NCI-H526 treated with DMSO at 0.1 percent for 48 hours (cell line): ENCODE measurements around the gene DMAC2L.
"Not testable (repeated sequence)": the region's sequence is repeated elsewhere in the genome, so short reads cannot be mapped to it uniquely, and the experiment has no call there.

Experiments
- DNase-seq: peaks from one replicate; lab custom pipeline; 2025; lab: John Stamatoyannopoulos, UW

Gene DMAC2L

GRCh38 chr14:50355692-50356091 is 43.6 kb downstream of the DMAC2L start:
- no peak for DNase-seq

- DNase-seq = not testable (repeated sequence)
Measured at GRCh38 chr14:50356283-50356682, 44.2 kb downstream of the DMAC2L start.

- no peak for DNase-seq
Measured at GRCh38 chr14:50357124-50357523, 45.0 kb downstream of the DMAC2L start.

- no peak for DNase-seq
Measured at GRCh38 chr14:50357753-50358395, 45.8 kb downstream of the DMAC2L start.

GRCh38 chr14:50359631-50360030 is 47.5 kb downstream of the DMAC2L start:
- no peak for DNase-seq

GRCh38 chr14:50360093-50360492 is 48.0 kb downstream of the DMAC2L start:
- no peak for DNase-seq

- DNase-seq = no peak
Measured at GRCh38 chr14:50360851-50361250, 48.7 kb downstream of the DMAC2L start.

- not testable (repeated sequence) for DNase-seq
Measured at GRCh38 chr14:50361473-50362403, 49.6 kb downstream of the DMAC2L start.

- no peak for DNase-seq
Measured at GRCh38 chr14:50362764-50363713, 50.9 kb downstream of the DMAC2L start.

GRCh38 chr14:50363714-50364111 is 51.6 kb downstream of the DMAC2L start:
- DNase-seq = no peak

GRCh38 chr14:50364792-50365191 is 52.7 kb downstream of the DMAC2L start:
- no peak for DNase-seq

- DNase-seq = not testable (repeated sequence)
Measured at GRCh38 chr14:50365572-50365971, 53.4 kb downstream of the DMAC2L start.

GRCh38 chr14:50366115-50366514 is 54.0 kb downstream of the DMAC2L start:
- no peak for DNase-seq

GRCh38 chr14:50366589-50366988 is 54.5 kb downstream of the DMAC2L start:
- DNase-seq = no peak

- no peak for DNase-seq
Measured at GRCh38 chr14:50371546-50371945, 59.4 kb downstream of the DMAC2L start.

GRCh38 chr14:50373959-50374358 is 61.8 kb downstream of the DMAC2L start:
- DNase-seq = no peak

GRCh38 chr14:50375760-50376159 is 63.6 kb downstream of the DMAC2L start:
- no peak for DNase-seq
